Activated naive CD8-positive, alpha-beta T cell treated with anti-CD3 and anti-CD28 coated beads, Interleukin-2, amount 50 U/mL, for 24 hours (primary cell): ENCODE measurements around the gene LMO7.

ENCODE experiments used
- ATAC-seq: fragments of 150-1000 bp; cut with Tn5 transposase; one replicate; pipeline ENCODE4 v1.10.0; 2021
- DNase-seq: peaks from one replicate; pipeline ENCODE4 v3.0.0; 2021
- H3K27ac Mint-ChIP-seq: one replicate; pipeline ENCODE4 v1.8.0; 2021; ENCODE audit warnings: mild to moderate bottlenecking, mixed read lengths
- H3K27me3 Mint-ChIP-seq: one replicate; pipeline ENCODE4 v1.8.0; 2021; ENCODE audit warnings: mixed read lengths
- H3K36me3 Mint-ChIP-seq: one replicate; pipeline ENCODE4 v1.8.0; 2021; ENCODE audit warnings: low read depth, mixed read lengths
- H3K4me1 Mint-ChIP-seq: one replicate; pipeline ENCODE4 v1.8.0; 2021; ENCODE audit warnings: mixed read lengths
- H3K4me3 Mint-ChIP-seq: one replicate; pipeline ENCODE4 v1.8.0; 2021; ENCODE audit warnings: mild to moderate bottlenecking, moderate library complexity, mixed read lengths
- H3K9me3 Mint-ChIP-seq: one replicate; pipeline ENCODE4 v1.8.0; 2021; ENCODE audit warnings: mixed read lengths

The LMO7 gene

GRCh38 chr13:75795274-75795673 lies 159.1 kb downstream of the LMO7 start:
- no peak overlapping the region for H3K4me3 Mint-ChIP-seq
- H3K36me3 Mint-ChIP-seq = peaks cover 9% of the 10 kb centered on the region
- no peaks in the 10 kb centered on the region for H3K27me3 Mint-ChIP-seq
- H3K27ac Mint-ChIP-seq = no peak overlapping the region
- DNase-seq (no peak), ATAC-seq (no peak)
- H3K4me1 Mint-ChIP-seq = peaks cover 19% of the 10 kb centered on the region
- H3K9me3 Mint-ChIP-seq = no peaks in the 10 kb centered on the region

GRCh38 chr13:75796825-75797224 lies 160.7 kb downstream of the LMO7 start:
- peaks cover 9% of the 10 kb centered on the region for H3K36me3 Mint-ChIP-seq

GRCh38 chr13:75797239-75797638 lies 161.1 kb downstream of the LMO7 start:
- no peak for ATAC-seq
- Mint-ChIP-seq H3K4me1 (peaks cover 33% of the 10 kb centered on the region), H3K27ac (no peak overlapping the region), H3K4me3 (no peak overlapping the region), H3K9me3 (no peaks in the 10 kb centered on the region), H3K27me3 (no peaks in the 10 kb centered on the region), H3K36me3 (peaks cover 9% of the 10 kb centered on the region)
- DNase-seq = no peak

More at GRCh38 chr13:75796825-75797224, 160.7 kb downstream of the LMO7 start:
- H3K27me3 Mint-ChIP-seq = no peaks in the 10 kb centered on the region
- no peak for ATAC-seq
- no peak for DNase-seq
- H3K9me3 Mint-ChIP-seq = no peaks in the 10 kb centered on the region
- H3K4me1 Mint-ChIP-seq = peaks cover 31% of the 10 kb centered on the region
- H3K4me3 Mint-ChIP-seq = no peak overlapping the region
- H3K27ac Mint-ChIP-seq = no peak overlapping the region

- H3K27me3 Mint-ChIP-seq = no peaks in the 10 kb centered on the region
- peaks cover 9% of the 10 kb centered on the region for H3K36me3 Mint-ChIP-seq
- H3K9me3 Mint-ChIP-seq = no peaks in the 10 kb centered on the region
- H3K4me1 Mint-ChIP-seq = peaks cover 38% of the 10 kb centered on the region
- H3K27ac Mint-ChIP-seq = no peak overlapping the region
- no peak overlapping the region for H3K4me3 Mint-ChIP-seq
- ATAC-seq = no peak
- no peak for DNase-seq
Observed at GRCh38 chr13:75797719-75798118, 161.6 kb downstream of the LMO7 start.

- H3K4me3 Mint-ChIP-seq = no peak overlapping the region
- no peaks in the 10 kb centered on the region for H3K27me3 Mint-ChIP-seq
- DNase-seq (no peak), ATAC-seq (peak; percentile 80)
- no peaks in the 10 kb centered on the region for H3K9me3 Mint-ChIP-seq
- H3K36me3 Mint-ChIP-seq = peaks cover 9% of the 10 kb centered on the region
- H3K4me1 Mint-ChIP-seq = peaks cover 47% of the 10 kb centered on the region
- H3K27ac Mint-ChIP-seq = peak overlapping the region; percentile 34
Observed at GRCh38 chr13:75798353-75799255, 162.5 kb downstream of the LMO7 start.

- H3K9me3 Mint-ChIP-seq = no peaks in the 10 kb centered on the region
- ATAC-seq (no peak), DNase-seq (no peak)
- H3K4me1 Mint-ChIP-seq = peaks cover 48% of the 10 kb centered on the region
- no peak overlapping the region for H3K27ac Mint-ChIP-seq
- H3K27me3 Mint-ChIP-seq = no peaks in the 10 kb centered on the region
- no peak overlapping the region for H3K4me3 Mint-ChIP-seq
- peaks cover 8% of the 10 kb centered on the region for H3K36me3 Mint-ChIP-seq
Observed at GRCh38 chr13:75800545-75800944, 164.4 kb downstream of the LMO7 start.

- H3K36me3 Mint-ChIP-seq = peaks cover 4% of the 10 kb centered on the region
Observed at GRCh38 chr13:75801388-75801945, 165.3 kb downstream of the LMO7 start.

GRCh38 chr13:75802161-75802560 lies 166.0 kb downstream of the LMO7 start:
- Mint-ChIP-seq H3K27ac (peak overlapping the region; percentile 54), H3K9me3 (no peaks in the 10 kb centered on the region), H3K27me3 (no peaks in the 10 kb centered on the region), H3K4me3 (no peak overlapping the region), H3K36me3 (no peaks in the 10 kb centered on the region), H3K4me1 (peaks cover 48% of the 10 kb centered on the region)
- ATAC-seq (peak; percentile 47), DNase-seq (no peak)

More at GRCh38 chr13:75801388-75801945, 165.3 kb downstream of the LMO7 start:
- no peak for ATAC-seq
- Mint-ChIP-seq H3K27ac (no peak overlapping the region), H3K4me1 (peaks cover 48% of the 10 kb centered on the region), H3K9me3 (no peaks in the 10 kb centered on the region), H3K4me3 (no peak overlapping the region), H3K27me3 (no peaks in the 10 kb centered on the region)
- DNase-seq = no peak

- Mint-ChIP-seq H3K4me1 (peaks cover 43% of the 10 kb centered on the region), H3K27ac (peak overlapping the region; percentile 54)
Observed at GRCh38 chr13:75803164-75803611, 167.1 kb downstream of the LMO7 start.

GRCh38 chr13:75804054-75804453 lies 167.9 kb downstream of the LMO7 start:
- ATAC-seq (no peak), DNase-seq (no peak)
- H3K9me3 Mint-ChIP-seq = no peaks in the 10 kb centered on the region
- H3K27me3 Mint-ChIP-seq = no peaks in the 10 kb centered on the region
- no peak overlapping the region for H3K27ac Mint-ChIP-seq
- peaks cover 35% of the 10 kb centered on the region for H3K4me1 Mint-ChIP-seq
- no peaks in the 10 kb centered on the region for H3K36me3 Mint-ChIP-seq
- no peak overlapping the region for H3K4me3 Mint-ChIP-seq

More at GRCh38 chr13:75803164-75803611, 167.1 kb downstream of the LMO7 start:
- H3K27me3 Mint-ChIP-seq = no peaks in the 10 kb centered on the region
- H3K36me3 Mint-ChIP-seq = no peaks in the 10 kb centered on the region
- DNase-seq = no peak
- peak; percentile 38 for ATAC-seq
- H3K9me3 Mint-ChIP-seq = no peaks in the 10 kb centered on the region
- no peak overlapping the region for H3K4me3 Mint-ChIP-seq

- H3K27me3 Mint-ChIP-seq = no peaks in the 10 kb centered on the region
- ATAC-seq (no peak), DNase-seq (no peak)
- no peak overlapping the region for H3K27ac Mint-ChIP-seq
- H3K4me1 Mint-ChIP-seq = peaks cover 32% of the 10 kb centered on the region
- no peak overlapping the region for H3K4me3 Mint-ChIP-seq
- no peaks in the 10 kb centered on the region for H3K36me3 Mint-ChIP-seq
- no peaks in the 10 kb centered on the region for H3K9me3 Mint-ChIP-seq
Observed at GRCh38 chr13:75804605-75805004, 168.5 kb downstream of the LMO7 start.

- no peak for ATAC-seq
- H3K9me3 Mint-ChIP-seq = no peaks in the 10 kb centered on the region
- H3K27me3 Mint-ChIP-seq = no peaks in the 10 kb centered on the region
- H3K27ac Mint-ChIP-seq = no peak overlapping the region
- no peak overlapping the region for H3K4me3 Mint-ChIP-seq
- no peaks in the 10 kb centered on the region for H3K36me3 Mint-ChIP-seq
- no peak for DNase-seq
- peaks cover 24% of the 10 kb centered on the region for H3K4me1 Mint-ChIP-seq
Observed at GRCh38 chr13:75806117-75806516, 170.0 kb downstream of the LMO7 start.

- H3K4me1 Mint-ChIP-seq = no peaks in the 10 kb centered on the region
- H3K4me3 Mint-ChIP-seq = no peak overlapping the region
- H3K9me3 Mint-ChIP-seq = no peaks in the 10 kb centered on the region
- no peak for ATAC-seq
- H3K36me3 Mint-ChIP-seq = no peaks in the 10 kb centered on the region
- H3K27me3 Mint-ChIP-seq = no peaks in the 10 kb centered on the region
- no peak for DNase-seq
- H3K27ac Mint-ChIP-seq = no peak overlapping the region
Observed at GRCh38 chr13:75811361-75811760, 175.2 kb downstream of the LMO7 start.

- no peak for DNase-seq
- Mint-ChIP-seq H3K27me3 (no peaks in the 10 kb centered on the region), H3K27ac (no peak overlapping the region), H3K4me3 (no peak overlapping the region), H3K36me3 (no peaks in the 10 kb centered on the region), H3K9me3 (no peaks in the 10 kb centered on the region), H3K4me1 (no peaks in the 10 kb centered on the region)
- ATAC-seq = no peak
Observed at GRCh38 chr13:75811841-75812240, 175.7 kb downstream of the LMO7 start.

GRCh38 chr13:75812751-75813181 lies 176.6 kb downstream of the LMO7 start:
- no peaks in the 10 kb centered on the region for H3K36me3 Mint-ChIP-seq
- no peak for ATAC-seq
- H3K4me1 Mint-ChIP-seq = no peaks in the 10 kb centered on the region
- DNase-seq = no peak
- H3K27ac Mint-ChIP-seq = no peak overlapping the region
- H3K4me3 Mint-ChIP-seq = no peak overlapping the region
- H3K27me3 Mint-ChIP-seq = no peaks in the 10 kb centered on the region
- no peaks in the 10 kb centered on the region for H3K9me3 Mint-ChIP-seq
